HFFc6 (cell line): ENCODE results near the gene CDIPT. TPM values are rescaled to one million over a fixed set of nuclear protein-coding genes. Genes with fewer than 3 reads are reported as not detected.

Experiments
- DNase-seq: peaks from one replicate; pipeline ENCODE4 v3.0.0-alpha.2; 2018
- H3K27ac Mint-ChIP-seq: 2 replicates; pipeline ENCODE4 v1.8.0; 2020; ENCODE audit warnings: mild to moderate bottlenecking, mixed read lengths
- H3K27me3 Mint-ChIP-seq: 2 replicates; pipeline ENCODE4 v1.8.0; 2021; ENCODE audit warnings: mild to moderate bottlenecking, moderate library complexity, mixed read lengths; ENCODE audit not compliant: insufficient read depth
- H3K36me3 Mint-ChIP-seq: 2 replicates; pipeline ENCODE4 v1.8.0; 2021; ENCODE audit warnings: low read depth, mixed read lengths
- H3K4me1 Mint-ChIP-seq: 2 replicates; pipeline ENCODE4 v1.8.0; 2020; ENCODE audit warnings: low read depth, mixed read lengths
- H3K4me3 Mint-ChIP-seq: 2 replicates; pipeline ENCODE4 v1.8.0; 2020; ENCODE audit warnings: mild to moderate bottlenecking, moderate library complexity, mixed read lengths
- H3K9me3 Mint-ChIP-seq: 2 replicates; pipeline ENCODE4 v1.8.0; 2020; ENCODE audit warnings: mild to moderate bottlenecking, mixed read lengths
- CTCF ChIP-seq: fragments of 200-600 bp; sonication (generic); IDR thresholded peaks from 2 replicates; pipeline ENCODE4 v1.5.0; 2021; ENCODE audit warnings: antibody characterized with exemption, mild to moderate bottlenecking
- total RNA-seq, 6 experiments: library from RNA; stranded (reverse); fragmentation: NEBNext Ultra II Directional; extraction: Animal tissue kit (Norgen Biotek cat#: 25700); gene quantifications; 2 replicates in 1 of 6; 3 replicates in 5 of 6; pipeline ENCODE4 v1.2.3, GENCODE V29; 2021

Gene CDIPT
- total RNA-seq, 6 experiments from 2014 or later = 82.6 to 115 (median 94.7) TPM

DNA sequence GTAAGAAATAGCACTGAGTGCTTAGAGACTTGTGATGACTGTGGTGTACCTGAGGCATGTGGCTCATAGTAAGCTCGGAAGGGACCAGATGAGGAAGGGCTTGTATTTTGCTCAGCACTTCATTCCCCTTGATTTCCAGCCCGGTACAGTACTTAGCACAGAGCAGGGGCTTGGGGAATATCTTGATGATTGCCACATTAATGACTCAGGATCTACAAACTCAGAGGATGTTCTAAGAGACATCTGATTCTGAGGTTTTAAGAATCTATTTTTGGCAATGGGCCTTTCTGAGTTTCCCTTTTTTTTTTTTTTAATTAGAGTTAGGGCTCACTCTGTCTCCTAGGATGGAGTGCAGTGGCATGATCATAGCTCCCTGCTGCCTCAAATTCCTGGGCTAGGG lies 46.4 kb upstream of the CDIPT start:
- Mint-ChIP-seq H3K9me3 (no peaks in the 10 kb centered on the region), H3K4me1 (peaks cover 14% of the 10 kb centered on the region), H3K27ac (peak overlapping the region; percentile 66), H3K4me3 (no peak overlapping the region), H3K27me3 (no peaks in the 10 kb centered on the region; the same call in 1 of the 2 replicates), H3K36me3 (peaks cover 14% of the 10 kb centered on the region; the same call in 1 of the 2 replicates)
- no peak for DNase-seq
- no peak for TF ChIP-seq CTCF

DNA sequence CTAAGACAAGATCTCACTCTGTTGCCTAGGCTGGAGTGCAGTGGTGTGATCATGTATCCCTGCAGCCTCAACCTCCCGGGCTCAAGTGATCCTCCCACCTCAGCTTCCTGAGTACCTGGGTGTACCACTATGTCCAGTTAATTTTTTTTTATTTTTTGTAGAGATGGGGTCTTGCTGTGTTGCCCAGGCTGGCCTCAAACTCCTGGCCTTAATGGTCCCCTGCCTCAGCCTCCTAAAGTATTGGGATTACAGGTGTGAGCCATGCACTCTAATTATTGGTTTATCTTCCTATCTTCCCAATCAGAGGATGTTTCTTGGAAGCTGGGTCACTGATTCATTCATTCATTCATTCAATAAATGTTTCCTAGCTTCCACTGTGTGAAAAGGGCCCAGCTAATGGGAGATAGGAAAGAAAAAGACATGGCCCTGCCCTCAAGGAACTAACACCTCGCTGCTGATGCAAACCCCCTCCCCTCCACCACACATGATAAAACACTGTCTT lies 45.7 kb upstream of the CDIPT start:
- H3K9me3 Mint-ChIP-seq = no peaks in the 10 kb centered on the region
- H3K27me3 Mint-ChIP-seq = no peaks in the 10 kb centered on the region; the same call in 1 of the 2 replicates
- H3K4me3 Mint-ChIP-seq = no peak overlapping the region
- DNase-seq = no peak
- peaks cover 14% of the 10 kb centered on the region; the same call in 1 of the 2 replicates for H3K36me3 Mint-ChIP-seq
- no peak for TF ChIP-seq CTCF
- H3K27ac Mint-ChIP-seq = no peak overlapping the region
- H3K4me1 Mint-ChIP-seq = peaks cover 14% of the 10 kb centered on the region

GRCh38 chr16:29907973-29908372 lies 44.9 kb upstream of the CDIPT start:
- Mint-ChIP-seq H3K27ac (no peak overlapping the region), H3K9me3 (no peaks in the 10 kb centered on the region), H3K4me3 (no peak overlapping the region), H3K4me1 (peaks cover 19% of the 10 kb centered on the region), H3K27me3 (no peaks in the 10 kb centered on the region; the same call in 1 of the 2 replicates), H3K36me3 (peaks cover 8% of the 10 kb centered on the region; the same call in 1 of the 2 replicates)
- no peak for TF ChIP-seq CTCF
- DNase-seq = no peak

GRCh38 chr16:29906520-29907244 lies 43.7 kb upstream of the CDIPT start:
- peaks cover 4% of the 10 kb centered on the region; the same call in 1 of the 2 replicates for H3K36me3 Mint-ChIP-seq
- no peak overlapping the region for H3K4me3 Mint-ChIP-seq
- TF ChIP-seq CTCF = no peak
- H3K9me3 Mint-ChIP-seq = no peaks in the 10 kb centered on the region
- no peak overlapping the region for H3K27ac Mint-ChIP-seq
- no peaks in the 10 kb centered on the region; the same call in 1 of the 2 replicates for H3K27me3 Mint-ChIP-seq
- DNase-seq = no peak
- peaks cover 25% of the 10 kb centered on the region for H3K4me1 Mint-ChIP-seq

- no peak for DNase-seq
- Mint-ChIP-seq H3K36me3 (peaks cover 4% of the 10 kb centered on the region; the same call in 1 of the 2 replicates), H3K4me1 (peaks cover 26% of the 10 kb centered on the region), H3K4me3 (no peak overlapping the region), H3K27ac (no peak overlapping the region), H3K27me3 (no peaks in the 10 kb centered on the region; the same call in 1 of the 2 replicates), H3K9me3 (no peaks in the 10 kb centered on the region)
- TF ChIP-seq CTCF = no peak
These were observed 42.6 kb upstream of the CDIPT start for GRCh38 chr16:29905668-29906067.
